ENCODE measurements around the gene RBP5.

DNA sequence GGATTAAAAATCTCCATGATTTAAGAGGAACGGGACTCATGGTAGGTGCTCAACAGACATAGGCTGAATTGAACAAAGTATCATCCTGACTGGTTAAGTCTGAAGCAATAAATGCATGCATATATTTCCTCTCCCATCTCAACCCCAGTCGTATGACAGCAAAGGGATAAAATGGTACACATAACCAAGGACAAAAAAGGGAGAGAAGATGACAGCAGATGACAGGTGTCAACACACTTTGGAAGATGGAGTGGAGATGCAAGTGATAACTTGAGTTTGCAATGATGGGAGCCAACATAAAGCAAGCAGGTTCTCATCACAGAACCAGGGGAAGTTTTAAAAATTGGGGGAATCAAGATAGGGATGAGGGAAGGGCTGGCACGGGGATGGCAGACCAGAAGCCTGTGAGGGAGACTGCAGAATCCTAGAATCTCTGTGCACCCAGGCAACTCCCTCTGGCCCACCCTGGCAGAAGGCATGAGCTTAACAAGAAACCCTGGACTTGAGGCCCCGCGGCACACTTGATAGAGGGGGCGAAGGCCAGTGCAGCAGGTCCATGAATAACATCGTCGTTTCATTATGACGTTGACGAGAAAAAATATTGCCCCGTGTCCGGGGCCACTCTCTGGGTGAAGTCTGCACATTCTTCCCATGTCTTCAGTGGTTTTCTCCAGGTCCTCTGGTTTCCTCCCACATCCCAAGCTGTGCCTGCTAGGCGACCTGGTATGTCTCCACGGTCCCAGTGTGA lies 24.7 kb downstream of the RBP5 start:
- TF ChIP-seq, protein P1, sequence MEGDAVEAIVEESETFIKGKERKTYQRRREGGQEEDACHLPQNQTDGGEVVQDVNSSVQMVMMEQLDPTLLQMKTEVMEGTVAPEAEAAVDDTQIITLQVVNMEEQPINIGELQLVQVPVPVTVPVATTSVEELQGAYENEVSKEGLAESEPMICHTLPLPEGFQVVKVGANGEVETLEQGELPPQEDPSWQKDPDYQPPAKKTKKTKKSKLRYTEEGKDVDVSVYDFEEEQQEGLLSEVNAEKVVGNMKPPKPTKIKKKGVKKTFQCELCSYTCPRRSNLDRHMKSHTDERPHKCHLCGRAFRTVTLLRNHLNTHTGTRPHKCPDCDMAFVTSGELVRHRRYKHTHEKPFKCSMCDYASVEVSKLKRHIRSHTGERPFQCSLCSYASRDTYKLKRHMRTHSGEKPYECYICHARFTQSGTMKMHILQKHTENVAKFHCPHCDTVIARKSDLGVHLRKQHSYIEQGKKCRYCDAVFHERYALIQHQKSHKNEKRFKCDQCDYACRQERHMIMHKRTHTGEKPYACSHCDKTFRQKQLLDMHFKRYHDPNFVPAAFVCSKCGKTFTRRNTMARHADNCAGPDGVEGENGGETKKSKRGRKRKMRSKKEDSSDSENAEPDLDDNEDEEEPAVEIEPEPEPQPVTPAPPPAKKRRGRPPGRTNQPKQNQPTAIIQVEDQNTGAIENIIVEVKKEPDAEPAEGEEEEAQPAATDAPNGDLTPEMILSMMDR (IDR thresholded peaks at IDR 0.05; ENCODE audit: low read depth, low read length), result no peak
- TF ChIP-seq EZH2phosphoT487 (IDR thresholded peaks at IDR 0.05; ENCODE audit: low read depth), result no peak
